WTC11 (cell line): ENCODE measurements around the gene SIRT5.

Experiments used
- MXD4 ChIP-seq: fragments of 250-450 bp; sonication (Bioruptor Pico); IDR thresholded peaks from 2 replicates; pipeline ENCODE4 v1.8.0; 2021; ENCODE audit warnings: mild to moderate bottlenecking, moderate library complexity, borderline replicate concordance
- ZNF121 ChIP-seq: sonication (generic); formaldehyde crosslinking; IDR thresholded peaks from 2 replicates; pipeline ENCODE4 v1.8.0; 2023; ENCODE audit warnings: missing genetic modification reagents
- TF ChIP-seq, protein P1 (sequence below): fragments of 200-600 bp; IDR thresholded peaks from 2 replicates; pipeline ENCODE4 v1.8.0; 2022; ENCODE audit warnings: antibody characterized with exemption

DNA sequence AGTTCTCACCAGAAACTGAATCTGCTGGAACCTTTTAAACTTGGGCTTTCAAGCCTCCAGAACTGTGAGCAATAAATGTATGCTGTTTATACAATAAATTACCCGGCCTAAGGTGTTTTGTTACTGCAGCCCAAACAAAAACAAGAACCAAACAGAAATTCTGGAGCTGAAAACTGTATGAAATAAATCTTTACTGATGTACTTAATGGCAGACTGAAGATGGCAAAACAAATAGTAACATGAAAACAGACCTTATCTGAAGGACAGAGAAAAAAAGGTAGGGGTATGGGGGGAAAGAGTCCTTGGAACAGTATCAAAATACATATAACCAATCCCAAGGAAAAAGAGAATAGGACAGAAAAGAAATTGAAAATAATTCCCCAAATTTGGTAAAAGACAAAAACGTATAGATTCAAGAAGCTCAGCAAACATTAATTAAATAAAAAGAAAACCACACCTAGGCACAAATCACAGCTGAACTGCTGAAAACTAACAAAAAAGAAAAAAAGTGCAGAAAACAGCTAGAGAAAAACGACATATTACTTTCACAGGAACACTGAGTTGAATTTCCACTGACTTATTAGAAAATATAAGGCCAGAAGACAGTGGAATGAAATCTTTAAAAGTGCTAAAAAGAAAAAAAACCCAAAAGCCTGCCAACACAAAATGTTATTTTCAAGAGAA is 88.4 kb downstream of the SIRT5 start:
- TF ChIP-seq MXD4 (CRISPR knock-in tag) (no peak), ZNF121 (no peak)
- TF ChIP-seq, protein P1, sequence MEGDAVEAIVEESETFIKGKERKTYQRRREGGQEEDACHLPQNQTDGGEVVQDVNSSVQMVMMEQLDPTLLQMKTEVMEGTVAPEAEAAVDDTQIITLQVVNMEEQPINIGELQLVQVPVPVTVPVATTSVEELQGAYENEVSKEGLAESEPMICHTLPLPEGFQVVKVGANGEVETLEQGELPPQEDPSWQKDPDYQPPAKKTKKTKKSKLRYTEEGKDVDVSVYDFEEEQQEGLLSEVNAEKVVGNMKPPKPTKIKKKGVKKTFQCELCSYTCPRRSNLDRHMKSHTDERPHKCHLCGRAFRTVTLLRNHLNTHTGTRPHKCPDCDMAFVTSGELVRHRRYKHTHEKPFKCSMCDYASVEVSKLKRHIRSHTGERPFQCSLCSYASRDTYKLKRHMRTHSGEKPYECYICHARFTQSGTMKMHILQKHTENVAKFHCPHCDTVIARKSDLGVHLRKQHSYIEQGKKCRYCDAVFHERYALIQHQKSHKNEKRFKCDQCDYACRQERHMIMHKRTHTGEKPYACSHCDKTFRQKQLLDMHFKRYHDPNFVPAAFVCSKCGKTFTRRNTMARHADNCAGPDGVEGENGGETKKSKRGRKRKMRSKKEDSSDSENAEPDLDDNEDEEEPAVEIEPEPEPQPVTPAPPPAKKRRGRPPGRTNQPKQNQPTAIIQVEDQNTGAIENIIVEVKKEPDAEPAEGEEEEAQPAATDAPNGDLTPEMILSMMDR, result no peak
